ENCODE measurements around the gene GDNF.

Gene GDNF

GRCh38 chr5:37840053-37841034, 503 bp upstream of the GDNF start:
- Histone ChIP-seq H3K4me3 (ENCODE audit: low read depth, low read length) (peak overlapping the region; percentile 41), H3K27ac (ENCODE audit: extremely low read depth, low read depth, low read length) (peak overlapping the region; percentile 79), H3K4me1 (ENCODE audit: control insufficient read depth, insufficient read depth, low read length) (peaks cover 19% of the 10 kb centered on the region), H3K36me3 (ENCODE audit: control insufficient read depth in 2 of 2, insufficient read depth in 1 of 2, low read length in 2 of 2) (no peaks in the 10 kb centered on the region), H3K9me3 (ENCODE audit: control insufficient read depth, insufficient read depth, low read depth, low read length) (no peaks in the 10 kb centered on the region)
- ChIA-PET POLR2A (interaction anchor here (0.6 kb wide), 1 partner anchor 8 kb away, joined by 3 read pairs; no protein-coding TSS in a partner anchor), CTCF (interaction anchor here (1.8 to 1.9 kb wide), 2 partner anchors 9 to 117 kb away, joined by 4 to 6 read pairs; no protein-coding TSS in a partner anchor)
- peak; percentile 93 for TF ChIP-seq HIC1 (tag by site-specific recombination; IDR thresholded peaks at IDR 0.05)
- TF ChIP-seq ZBTB7A (tag by site-specific recombination; IDR thresholded peaks at IDR 0.05; ENCODE audit: low read depth), result peak; percentile 42
- TF ChIP-seq ZNF133 (tag by site-specific recombination; IDR thresholded peaks at IDR 0.05), result no peak
- no peak for TF ChIP-seq ZNF266 (tag by site-specific recombination; IDR thresholded peaks at IDR 0.05; ENCODE audit: low read depth)
- no peak for TF ChIP-seq ZNF645 (tag by site-specific recombination; IDR thresholded peaks at IDR 0.05)
- peak; percentile 74; the same call in 1 of the 2 replicates for TF ChIP-seq KLF8 (tag by site-specific recombination; IDR thresholded peaks at IDR 0.05)
- peak; percentile 76 for TF ChIP-seq ZBTB20 (tag by site-specific recombination; IDR thresholded peaks at IDR 0.05)
- TF ChIP-seq ZNF677 (tag by site-specific recombination; IDR thresholded peaks at IDR 0.05), result 0 out of 2 replicates have a peak, but pooled peaks have one; percentile 5
- TF ChIP-seq, protein P1, sequence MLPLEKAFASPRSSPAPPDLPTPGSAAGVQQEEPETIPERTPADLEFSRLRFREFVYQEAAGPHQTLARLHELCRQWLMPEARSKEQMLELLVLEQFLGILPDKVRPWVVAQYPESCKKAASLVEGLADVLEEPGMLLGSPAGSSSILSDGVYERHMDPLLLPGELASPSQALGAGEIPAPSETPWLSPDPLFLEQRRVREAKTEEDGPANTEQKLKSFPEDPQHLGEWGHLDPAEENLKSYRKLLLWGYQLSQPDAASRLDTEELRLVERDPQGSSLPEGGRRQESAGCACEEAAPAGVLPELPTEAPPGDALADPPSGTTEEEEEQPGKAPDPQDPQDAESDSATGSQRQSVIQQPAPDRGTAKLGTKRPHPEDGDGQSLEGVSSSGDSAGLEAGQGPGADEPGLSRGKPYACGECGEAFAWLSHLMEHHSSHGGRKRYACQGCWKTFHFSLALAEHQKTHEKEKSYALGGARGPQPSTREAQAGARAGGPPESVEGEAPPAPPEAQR (tag by site-specific recombination; IDR thresholded peaks at IDR 0.05), result no peak; the same call in 1 of the 2 replicates
- TF ChIP-seq, protein P2, sequence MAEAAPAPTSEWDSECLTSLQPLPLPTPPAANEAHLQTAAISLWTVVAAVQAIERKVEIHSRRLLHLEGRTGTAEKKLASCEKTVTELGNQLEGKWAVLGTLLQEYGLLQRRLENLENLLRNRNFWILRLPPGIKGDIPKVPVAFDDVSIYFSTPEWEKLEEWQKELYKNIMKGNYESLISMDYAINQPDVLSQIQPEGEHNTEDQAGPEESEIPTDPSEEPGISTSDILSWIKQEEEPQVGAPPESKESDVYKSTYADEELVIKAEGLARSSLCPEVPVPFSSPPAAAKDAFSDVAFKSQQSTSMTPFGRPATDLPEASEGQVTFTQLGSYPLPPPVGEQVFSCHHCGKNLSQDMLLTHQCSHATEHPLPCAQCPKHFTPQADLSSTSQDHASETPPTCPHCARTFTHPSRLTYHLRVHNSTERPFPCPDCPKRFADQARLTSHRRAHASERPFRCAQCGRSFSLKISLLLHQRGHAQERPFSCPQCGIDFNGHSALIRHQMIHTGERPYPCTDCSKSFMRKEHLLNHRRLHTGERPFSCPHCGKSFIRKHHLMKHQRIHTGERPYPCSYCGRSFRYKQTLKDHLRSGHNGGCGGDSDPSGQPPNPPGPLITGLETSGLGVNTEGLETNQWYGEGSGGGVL (tag by site-specific recombination; IDR thresholded peaks at IDR 0.05), result peak; percentile 50
- 0 out of 2 replicates have a peak, but pooled peaks have one; percentile 34 for TF ChIP-seq KLF7 (tag by site-specific recombination; IDR thresholded peaks at IDR 0.05; ENCODE audit: borderline replicate concordance)
- peak; percentile 53 for TF ChIP-seq REST (tag by site-specific recombination; IDR thresholded peaks at IDR 0.05)
- TF ChIP-seq KLF1 (tag by site-specific recombination; IDR thresholded peaks at IDR 0.05), result peak; percentile 53
- TF ChIP-seq HOXA7 (CRISPR knock-in tag; IDR thresholded peaks at IDR 0.05; ENCODE audit: borderline replicate concordance), result no peak
- no peak for TF ChIP-seq ZNF112 (tag by site-specific recombination; IDR thresholded peaks at IDR 0.05)
- TF ChIP-seq ZNF549 (tag by site-specific recombination; IDR thresholded peaks at IDR 0.05), result no peak
- TF ChIP-seq ZNF660 (tag by site-specific recombination; IDR thresholded peaks at IDR 0.05), result peak; percentile 87; the same call in 1 of the 2 replicates
- TF ChIP-seq ELK4 (IDR thresholded peaks at IDR 0.05; ENCODE audit: borderline replicate concordance, low read depth, low read length), result no peak
- TF ChIP-seq ZNF658 (tag by site-specific recombination; IDR thresholded peaks at IDR 0.05), result no peak
- no peak for TF ChIP-seq ZNF146 (tag by site-specific recombination; IDR thresholded peaks at IDR 0.05)
- TF ChIP-seq SETDB1 (IDR thresholded peaks at IDR 0.05; ENCODE audit: insufficient read length, low read length), result no peak
- peak; percentile 78 for TF ChIP-seq ZNF2 (tag by site-specific recombination; IDR thresholded peaks at IDR 0.05)
- TF ChIP-seq ZFHX2 (tag by site-specific recombination; conservative IDR thresholded peaks at IDR 0.05), result peak; percentile 70
- no peak for TF ChIP-seq GFI1B (tag by site-specific recombination; IDR thresholded peaks at IDR 0.05)

Measured in HEK293 (cell line).